ENCODE data around the gene FNDC1.

The FNDC1 gene

GRCh38 chr6:159213405-159213804 lies 44.2 kb downstream of the FNDC1 start:
- no peak for DNase-seq

GRCh38 chr6:159214281-159214680 lies 45.1 kb downstream of the FNDC1 start:
- DNase-seq, result no peak

- peak; percentile 27 to 63 for DNase-seq
Measured at GRCh38 chr6:159217595-159218275, 48.5 kb downstream of the FNDC1 start.

GRCh38 chr6:159220093-159220492 lies 50.9 kb downstream of the FNDC1 start:
- no peak for DNase-seq

- peak; percentile 59 to 61 for DNase-seq
Measured at GRCh38 chr6:159221486-159222170, 52.4 kb downstream of the FNDC1 start.

GRCh38 chr6:159224452-159224851 lies 55.3 kb downstream of the FNDC1 start:
- DNase-seq, result no peak

- no peak for DNase-seq
Measured at GRCh38 chr6:159229651-159230051, 60.5 kb downstream of the FNDC1 start.

GRCh38 chr6:159232106-159232645 lies 63.0 kb downstream of the FNDC1 start:
- no peak for DNase-seq

- DNase-seq, result no peak
Measured at GRCh38 chr6:159232751-159233150, 63.6 kb downstream of the FNDC1 start.

GRCh38 chr6:159233365-159234101 lies 64.3 kb downstream of the FNDC1 start:
- DNase-seq, result no peak

GRCh38 chr6:159234102-159234553 lies 64.9 kb downstream of the FNDC1 start:
- DNase-seq, result no peak

GRCh38 chr6:159238920-159239558 lies 69.8 kb downstream of the FNDC1 start:
- no peak for DNase-seq

- DNase-seq, result no peak
Measured at GRCh38 chr6:159249128-159249527, 79.9 kb downstream of the FNDC1 start.

GRCh38 chr6:159249752-159250151 lies 80.6 kb downstream of the FNDC1 start:
- no peak for DNase-seq

- DNase-seq, result no peak
Measured at GRCh38 chr6:159250633-159251032, 81.4 kb downstream of the FNDC1 start.

GRCh38 chr6:159252955-159253508 lies 83.8 kb downstream of the FNDC1 start:
- peak; percentile 73 to 78 for DNase-seq

- DNase-seq, result no peak
Measured at GRCh38 chr6:159254186-159254585, 85.0 kb downstream of the FNDC1 start.

- DNase-seq, result no peak
Measured at GRCh38 chr6:159255434-159255951, 86.3 kb downstream of the FNDC1 start.

- DNase-seq, result no peak
Measured at GRCh38 chr6:159256128-159256527, 86.9 kb downstream of the FNDC1 start.

- DNase-seq, result no peak
Measured at GRCh38 chr6:159257846-159258245, 88.6 kb downstream of the FNDC1 start.

GRCh38 chr6:159259441-159260125 lies 90.4 kb downstream of the FNDC1 start:
- no peak for DNase-seq

GRCh38 chr6:159260208-159260607 lies 91.0 kb downstream of the FNDC1 start:
- no peak for DNase-seq

Measured in NCI-H187 (cell line).